ENCODE data around the gene CHL1.

- TF ChIP-seq CTCF (IDR thresholded peaks at IDR 0.05), result no peak
- TF ChIP-seq POLR2A (IDR thresholded peaks at IDR 0.05), result no peak
These were observed 156.0 kb downstream of the CHL1 start for GRCh38 chr3:352599-352998.

Measured in prostate gland (tissue), 2 donors.